Liver (tissue), 9 donors: Measurements from ENCODE around the gene VSTM2L. TPM values are rescaled to one million over a fixed set of nuclear protein-coding genes. Genes with fewer than 3 reads are reported as not detected.

ENCODE experiments used
- DNase-seq: peaks from one replicate; pipeline ENCODE4 v3.0.0-alpha.2; 2017; ENCODE audit warnings: low spot score
- H3K27ac ChIP-seq, 2 donors: one replicate each; pipeline ENCODE4 v1.7.0; 2013; ENCODE audit warnings: inconsistent platforms in 2 of 2, low read length in 2 of 2, control low read depth in 1 of 2, low read depth in 1 of 2, mild to moderate bottlenecking in 1 of 2
- H3K27me3 ChIP-seq, 4 donors: one replicate each; pipeline versions ENCODE4 v1.6.1 to v1.7.0; 2013; ENCODE audit warnings: low read length in 3 of 4, inconsistent platforms in 1 of 4, mild to moderate bottlenecking in 1 of 4, moderate library complexity in 1 of 4; ENCODE audit not compliant: control insufficient read depth in 4 of 4, insufficient read depth in 4 of 4
- H3K36me3 ChIP-seq, 4 donors: one replicate each; pipeline versions ENCODE4 v1.6.1 to v1.7.0; 2013; ENCODE audit warnings: low read length in 3 of 4, mild to moderate bottlenecking in 3 of 4, low read depth in 1 of 4, moderate library complexity in 1 of 4; ENCODE audit not compliant: control insufficient read depth in 4 of 4, insufficient read depth in 3 of 4
- H3K4me1 ChIP-seq, 4 donors: one replicate each; pipeline versions ENCODE4 v1.6.1 to v1.7.0; 2013; ENCODE audit warnings: low read length in 3 of 4, mild to moderate bottlenecking in 3 of 4, moderate library complexity in 1 of 4; ENCODE audit not compliant: control insufficient read depth in 4 of 4, insufficient read depth in 4 of 4
- H3K4me3 ChIP-seq, 3 donors: one replicate each; pipeline versions ENCODE4 v1.6.1 to v1.7.0; 2013; ENCODE audit warnings: low read length in 3 of 3, control low read depth in 1 of 3, low read depth in 1 of 3, mild to moderate bottlenecking in 1 of 3
- H3K9ac ChIP-seq, 2 donors: one replicate each; pipeline ENCODE4 v1.7.0; 2013; ENCODE audit warnings: low read length in 2 of 2, mild to moderate bottlenecking in 2 of 2, moderate library complexity in 2 of 2, control low read depth in 1 of 2, low read depth in 1 of 2
- H3K9me3 ChIP-seq, 4 donors: one replicate each; pipeline versions ENCODE4 v1.6.1 to v1.7.0; 2013; ENCODE audit warnings: low read length in 3 of 4; ENCODE audit not compliant: control insufficient read depth in 4 of 4
- ATF3 ChIP-seq: IDR thresholded peaks from 2 replicates; pipeline ENCODE4 v1.6.1; 2016; ENCODE audit warnings: antibody characterized with exemption
- CTCF ChIP-seq: fragments of 150-350 bp; IDR thresholded peaks from 2 replicates; pipeline ENCODE4 v1.5.1; 2017; ENCODE audit warnings: improper control_type of control experiment, low read depth, low read length; ENCODE audit not compliant: missing input control
- EGR1 ChIP-seq, 2 donors: IDR thresholded peaks; 2 replicates each; pipeline ENCODE4 v1.6.1; 2016 to 2018; ENCODE audit warnings: antibody characterized with exemption in 2 of 2, low read depth in 2 of 2
- FOXA1 ChIP-seq: IDR thresholded peaks from 2 replicates; pipeline ENCODE4 v1.6.1; 2016; ENCODE audit warnings: antibody characterized with exemption
- GABPA ChIP-seq, 2 donors: IDR thresholded peaks in 1 of 2; conservative IDR thresholded peaks in 1 of 2; 2 replicates each; pipeline ENCODE4 v1.6.1; 2016; ENCODE audit warnings: antibody characterized with exemption in 2 of 2, mild to moderate bottlenecking in 1 of 2, moderate library complexity in 1 of 2
- HNF4A ChIP-seq, 2 donors: conservative IDR thresholded peaks; 2 replicates each; pipeline ENCODE4 v1.6.1; 2016; ENCODE audit warnings: antibody characterized with exemption in 2 of 2, mild to moderate bottlenecking in 2 of 2
- HNF4G ChIP-seq: IDR thresholded peaks from 2 replicates; pipeline ENCODE4 v1.6.1; 2016; ENCODE audit warnings: antibody characterized with exemption
- JUND ChIP-seq, 2 donors: IDR thresholded peaks; 2 replicates each; pipeline ENCODE4 v1.6.1; 2016; ENCODE audit warnings: antibody characterized with exemption in 2 of 2
- RAD21 ChIP-seq, 2 donors: IDR thresholded peaks; 2 replicates each; pipeline ENCODE4 v1.6.1; 2016; ENCODE audit warnings: antibody characterized with exemption in 2 of 2, mild to moderate bottlenecking in 2 of 2
- REST ChIP-seq: IDR thresholded peaks from 2 replicates; pipeline ENCODE4 v1.6.1; 2016; ENCODE audit warnings: antibody characterized with exemption, mild to moderate bottlenecking
- RXRA ChIP-seq, 2 donors: IDR thresholded peaks; 2 replicates each; pipeline ENCODE4 v1.6.1; 2017 to 2018; ENCODE audit warnings: antibody characterized with exemption in 2 of 2, mild to moderate bottlenecking in 1 of 2
- SP1 ChIP-seq: IDR thresholded peaks from 2 replicates; pipeline ENCODE4 v1.6.1; 2018; ENCODE audit warnings: antibody characterized with exemption, mild to moderate bottlenecking
- ZBTB33 ChIP-seq: IDR thresholded peaks from 2 replicates; pipeline ENCODE4 v1.6.1; 2016; ENCODE audit warnings: antibody characterized with exemption
- WGBS: extraction: QIAGEN DNeasy Blood & Tissue Kit; methylation state at CpG from one replicate; pipeline ENCODE4 v1.1.7; 2013; 5-methylcytosine and 5-hydroxymethylcytosine counted together
- polyA plus RNA-seq, 2 donors: library from polyadenylated mRNA; stranded (reverse) in 1 of 2; unstranded in 1 of 2; fragments of 200-250 nt in 1 of 2; fragments of >200 nt in 1 of 2; fragmentation: Nextera tagmentation in 1 of 2; extraction: Ambion mirVana in 1 of 2; gene quantifications; one replicate each; pipeline versions ENCODE4 v1.2.1 to v1.2.3, GENCODE V29; 2013 to 2015
- total RNA-seq, 2 donors: library from RNA; depleted of rRNA; stranded (reverse); fragments of >200 nt; gene quantifications; one replicate each; pipeline ENCODE4 v1.2.3, GENCODE V29; 2014
- donor health status: healthy.
- donor health status: healthy.
- donor health status: healthy.
- donor health status: healthy.
- donor health status: healthy.

Gene VSTM2L
- total and polyA plus RNA-seq, 4 donors, result 0.31 to 0.79 (median 0.56) TPM

- no peak for TF ChIP-seq FOXA1
- TF ChIP-seq JUND (IDR thresholded peaks at IDR 0.05), result no peak
- no peak for TF ChIP-seq HNF4G
- TF ChIP-seq RAD21 (IDR thresholded peaks at IDR 0.05), result no peak
- no peak for TF ChIP-seq GABPA (IDR thresholded peaks at IDR 0.05 in 1 of 2, conservative IDR thresholded peaks at IDR 0.05 in 1 of 2)
Measured at GRCh38 chr20:37878835-37879599, 23.9 kb upstream of the VSTM2L start (continued).

GRCh38 chr20:37879843-37880242, 23.1 kb upstream of the VSTM2L start:
- Histone ChIP-seq H3K36me3 (peaks cover 0 to 3% (median 0%) of the 10 kb centered on the region in 4 donors), H3K4me1 (no peaks in the 10 kb centered on the region), H3K4me3 (no peak overlapping the region), H3K9me3 (no peaks in the 10 kb centered on the region), H3K9ac (no peak overlapping the region), H3K27me3 (no peaks in the 10 kb centered on the region), H3K27ac (no peak overlapping the region)
- WGBS, result 95% methylated on average over 1 of the region's 1 CpG
- DNase-seq, result no peak
- TF ChIP-seq RAD21 (IDR thresholded peaks at IDR 0.05) (no peak), RXRA (IDR thresholded peaks at IDR 0.05) (no peak), CTCF (no peak), FOXA1 (no peak), REST (no peak), EGR1 (IDR thresholded peaks at IDR 0.05; ENCODE audit: low read depth in 2 of 2) (no peak), ATF3 (no peak), JUND (IDR thresholded peaks at IDR 0.05) (no peak), HNF4G (no peak), ZBTB33 (no peak), HNF4A (conservative IDR thresholded peaks at IDR 0.05) (no peak), SP1 (no peak)
